Bronchial epithelial cell (primary cell): Measurements from ENCODE around the gene AFF1. TPM values are rescaled to one million over a fixed set of nuclear protein-coding genes. Genes with fewer than 3 reads are reported as not detected.

Experiments used
- DNase-seq: peaks from one replicate; pipeline ENCODE4 v3.0.0-alpha.2; 2010; ENCODE audit warnings: low read depth
- FAIRE-seq: peaks from 2 replicates; lab custom pipeline; 2011; peaks lifted over from hg19 to GRCh38; lab: Jason Lieb, UNC
- H3K27me3 ChIP-seq: 2 replicates; pipeline ENCODE4 v1.5.1; 2011; ENCODE audit warnings: low read length; ENCODE audit not compliant: control insufficient read depth, insufficient read depth
- H3K36me3 ChIP-seq: 2 replicates; pipeline ENCODE4 v1.5.1; 2011; ENCODE audit warnings: low read length; ENCODE audit not compliant: control insufficient read depth, insufficient read depth
- H3K4me3 ChIP-seq: 2 replicates; pipeline ENCODE4 v1.5.1; 2011; ENCODE audit warnings: mild to moderate bottlenecking, low read depth, low read length, control low read depth
- CTCF ChIP-seq: IDR thresholded peaks from 2 replicates; pipeline ENCODE4 v1.5.1; 2011; ENCODE audit warnings: mild to moderate bottlenecking, moderate library complexity, low read length, control low read depth, inconsistent platforms; ENCODE audit not compliant: insufficient read depth, severe bottlenecking
- total RNA-seq: library from RNA; depleted of rRNA; stranded (reverse); fragments of >200 nt; gene quantifications from 2 replicates; pipeline ENCODE4 v1.2.1, GENCODE V29; 2014

Gene AFF1
- total RNA-seq, 1 donor from 2014 or later: 9.2 TPM

GRCh38 chr4:87112063-87112462, 177.3 kb downstream of the AFF1 start:
- TF ChIP-seq CTCF: no peak
- DNase-seq: no peak

GRCh38 chr4:87114245-87115062, 179.6 kb downstream of the AFF1 start:
- FAIRE-seq (no peak), DNase-seq (no peak)
- H3K36me3 ChIP-seq: peaks cover 20% of the 10 kb centered on the region
- no peak overlapping the region for H3K4me3 ChIP-seq
- no peaks in the 10 kb centered on the region for H3K27me3 ChIP-seq
- TF ChIP-seq CTCF: no peak

More at GRCh38 chr4:87112063-87112462, 177.3 kb downstream of the AFF1 start:
- no peak for FAIRE-seq
- no peak overlapping the region for H3K4me3 ChIP-seq
- no peaks in the 10 kb centered on the region for H3K27me3 ChIP-seq
- peaks cover 27% of the 10 kb centered on the region for H3K36me3 ChIP-seq

GRCh38 chr4:87116231-87116630, 181.4 kb downstream of the AFF1 start:
- FAIRE-seq (no peak), DNase-seq (no peak)
- no peaks in the 10 kb centered on the region for H3K27me3 ChIP-seq
- no peak overlapping the region for H3K4me3 ChIP-seq
- no peak for TF ChIP-seq CTCF
- H3K36me3 ChIP-seq: peaks cover 20% of the 10 kb centered on the region

- peaks cover 15% of the 10 kb centered on the region for H3K36me3 ChIP-seq
- FAIRE-seq (no peak), DNase-seq (no peak)
- H3K27me3 ChIP-seq: no peaks in the 10 kb centered on the region
- H3K4me3 ChIP-seq: no peak overlapping the region
- no peak for TF ChIP-seq CTCF
Measured at GRCh38 chr4:87117051-87117731, 182.4 kb downstream of the AFF1 start.

GRCh38 chr4:87117732-87118075, 182.9 kb downstream of the AFF1 start:
- FAIRE-seq: no peak
- Histone ChIP-seq H3K4me3 (no peak overlapping the region), H3K36me3 (peaks cover 13% of the 10 kb centered on the region), H3K27me3 (no peaks in the 10 kb centered on the region)
- DNase-seq: no peak
- TF ChIP-seq CTCF: no peak
